Naive thymus-derived CD4-positive, alpha-beta T cell (primary cell): ENCODE data around the gene PODXL. TPM values are rescaled to one million over a fixed set of nuclear protein-coding genes. Genes with fewer than 3 reads are reported as not detected.

Experiments used
- ATAC-seq: fragments of 150-1000 bp; cut with Tn5 transposase; 2 replicates; pipeline ENCODE4 v1.10.0; 2021; ENCODE audit warnings: mild to moderate bottlenecking, moderate library complexity
- CTCF ChIA-PET: fragments of 350-600 bp; sonication (Branson Sonifier 250); formaldehyde crosslinking; loops from one replicate; lab custom pipeline; 2021; ENCODE audit warnings: antibody characterized with exemption; lab: Charles Lee
- POLR2A ChIA-PET: fragments of 350-600 bp; sonication (Branson Sonifier 250); formaldehyde crosslinking; loops from one replicate; lab custom pipeline; 2021; ENCODE audit warnings: antibody characterized with exemption, inconsistent platforms; lab: Charles Lee
- DNase-seq, 9 donors: peaks; one replicate each; pipeline versions ENCODE4 v3.0.0 to v3.0.0-alpha.2; 2020 to 2022; ENCODE audit warnings: mixed read lengths in 1 of 9
- H3K27ac ChIP-seq: one replicate; pipeline ENCODE4 v1.7.0; 2013; ENCODE audit warnings: mild to moderate bottlenecking, low read depth, low read length, moderate library complexity
- H3K27me3 ChIP-seq, 2 donors: one replicate each; pipeline ENCODE4 v1.7.0; 2013; ENCODE audit warnings: low read length in 2 of 2, mild to moderate bottlenecking in 2 of 2, moderate library complexity in 2 of 2; ENCODE audit not compliant: control insufficient read depth in 2 of 2, insufficient read depth in 2 of 2
- H3K36me3 ChIP-seq, 3 experiments: 1 replicate in 2 of 3; 2 replicates in 1 of 3; pipeline ENCODE4 v1.7.0; 2013; ENCODE audit warnings: low read length in 3 of 3, mild to moderate bottlenecking in 3 of 3, moderate library complexity in 1 of 3; ENCODE audit not compliant: insufficient read depth in 3 of 3, control insufficient read depth in 2 of 3
- H3K4me1 ChIP-seq, 2 donors: one replicate each; pipeline ENCODE4 v1.7.0; 2013; ENCODE audit warnings: low read length in 2 of 2, mild to moderate bottlenecking in 2 of 2, moderate library complexity in 1 of 2; ENCODE audit not compliant: control insufficient read depth in 2 of 2, insufficient read depth in 2 of 2
- H3K4me3 ChIP-seq: 2 replicates; pipeline ENCODE4 v1.7.0; 2013; ENCODE audit warnings: mild to moderate bottlenecking, low read length
- H3K9me3 ChIP-seq, 3 experiments: 1 replicate in 2 of 3; 2 replicates in 1 of 3; pipeline ENCODE4 v1.7.0; 2013; ENCODE audit warnings: low read length in 3 of 3; ENCODE audit not compliant: control insufficient read depth in 2 of 3
- H3K27ac Mint-ChIP-seq, 9 donors: one replicate each; pipeline ENCODE4 v1.8.0; 2020 to 2022; ENCODE audit warnings: mixed read lengths in 9 of 9, mild to moderate bottlenecking in 8 of 9, moderate library complexity in 5 of 9, inconsistent platforms in 2 of 9
- H3K27me3 Mint-ChIP-seq, 5 donors: one replicate each; pipeline ENCODE4 v1.8.0; 2021 to 2022; ENCODE audit warnings: mixed read lengths in 5 of 5, mild to moderate bottlenecking in 1 of 5
- H3K36me3 Mint-ChIP-seq, 5 donors: one replicate each; pipeline ENCODE4 v1.8.0; 2020 to 2022; ENCODE audit warnings: mixed read lengths in 5 of 5, mild to moderate bottlenecking in 3 of 5, inconsistent platforms in 1 of 5
- H3K4me1 Mint-ChIP-seq, 7 donors: one replicate each; pipeline ENCODE4 v1.8.0; 2020 to 2022; ENCODE audit warnings: mixed read lengths in 7 of 7, mild to moderate bottlenecking in 3 of 7, inconsistent platforms in 1 of 7
- H3K4me3 Mint-ChIP-seq, 10 donors: one replicate each; pipeline ENCODE4 v1.8.0; 2020 to 2022; ENCODE audit warnings: mild to moderate bottlenecking in 10 of 10, mixed read lengths in 10 of 10, moderate library complexity in 6 of 10, inconsistent platforms in 2 of 10
- H3K9me3 Mint-ChIP-seq, 11 donors: one replicate each; pipeline ENCODE4 v1.8.0; 2020 to 2022; ENCODE audit warnings: mixed read lengths in 11 of 11, mild to moderate bottlenecking in 4 of 11, inconsistent platforms in 1 of 11, moderate library complexity in 1 of 11
- intact Hi-C, 2 donors: fragments of 100-400 bp; cut with micrococcal nuclease; formaldehyde crosslinking; loops; one replicate each; pipeline ENCODE4 v1.15.1; 2023
- polyA plus RNA-seq, 2 donors: library from polyadenylated mRNA; unstranded; fragments of 300-500 nt; fragmentation: Illumina TruSeq; gene quantifications; one replicate each; pipeline ENCODE4 v1.2.3, GENCODE V29; 2021
- total RNA-seq, 6 experiments: library from RNA in 5 of 6; stranded (reverse) in 5 of 6; gene quantifications; 1 replicate in 5 of 6; 2 replicates in 1 of 6; pipeline ENCODE4 v1.2.3 and lab custom pipeline; 2021 to 2026

Gene PODXL
- total and polyA plus RNA-seq, 7 experiments from 2014 or later: 0.05 to 1.4 (median 0.32) TPM

- ChIA-PET CTCF (no interaction called here), POLR2A (no interaction called here)
- Mint-ChIP-seq H3K4me1 (no peaks in the 10 kb centered on the region), H3K27me3 (peaks cover 0 to 4% (median 0%) of the 10 kb centered on the region in 5 donors), H3K27ac (no peak overlapping the region), H3K4me3 (no peak overlapping the region), H3K36me3 (peaks cover 0 to 7% (median 0%) of the 10 kb centered on the region in 5 donors), H3K9me3 (no peaks in the 10 kb centered on the region)
- Histone ChIP-seq H3K36me3 (no peaks in the 10 kb centered on the region), H3K27ac (no peak overlapping the region), H3K27me3 (no peaks in the 10 kb centered on the region), H3K4me3 (no peak overlapping the region), H3K4me1 (no peaks in the 10 kb centered on the region), H3K9me3 (no peaks in the 10 kb centered on the region)
- ATAC-seq: no peak
- DNase-seq: no peak
- intact Hi-C loops: no loop called here
Measured at GRCh38 chr7:131533566-131534561, 22.6 kb downstream of the PODXL start.

GRCh38 chr7:131533151-131533559, 23.3 kb downstream of the PODXL start:
- intact Hi-C loops: no loop called here
- Histone ChIP-seq H3K4me1 (no peaks in the 10 kb centered on the region), H3K27ac (no peak overlapping the region), H3K9me3 (no peaks in the 10 kb centered on the region), H3K27me3 (no peaks in the 10 kb centered on the region), H3K4me3 (no peak overlapping the region), H3K36me3 (no peaks in the 10 kb centered on the region)
- Mint-ChIP-seq H3K36me3 (peaks cover 0 to 9% (median 0%) of the 10 kb centered on the region in 5 donors), H3K27me3 (peaks cover 0 to 5% (median 0%) of the 10 kb centered on the region in 5 donors), H3K4me1 (no peaks in the 10 kb centered on the region), H3K9me3 (no peaks in the 10 kb centered on the region), H3K27ac (no peak overlapping the region), H3K4me3 (no peak overlapping the region)
- ChIA-PET POLR2A (no interaction called here), CTCF (no interaction called here)
- ATAC-seq: no peak
- DNase-seq: no peak

GRCh38 chr7:131532570-131533091, 23.8 kb downstream of the PODXL start:
- Mint-ChIP-seq H3K4me3 (no peak overlapping the region), H3K36me3 (peaks cover 0 to 9% (median 0%) of the 10 kb centered on the region in 5 donors), H3K9me3 (no peaks in the 10 kb centered on the region), H3K27me3 (peaks cover 0 to 5% (median 0%) of the 10 kb centered on the region in 5 donors), H3K27ac (no peak overlapping the region), H3K4me1 (no peaks in the 10 kb centered on the region)
- no peak overlapping the region for H3K4me3 ChIP-seq
- no peaks in the 10 kb centered on the region for H3K27me3 ChIP-seq
- ChIA-PET POLR2A (no interaction called here), CTCF (no interaction called here)
- H3K9me3 ChIP-seq: no peaks in the 10 kb centered on the region
- H3K27ac ChIP-seq: no peak overlapping the region
- no peak for ATAC-seq
- DNase-seq: no peak
- H3K4me1 ChIP-seq: no peaks in the 10 kb centered on the region
- no peaks in the 10 kb centered on the region for H3K36me3 ChIP-seq
- intact Hi-C loops: no loop called here

- ChIA-PET POLR2A (no interaction called here), CTCF (no interaction called here)
- Mint-ChIP-seq H3K4me3 (no peak overlapping the region), H3K4me1 (peaks cover 0 to 5% (median 0%) of the 10 kb centered on the region in 7 donors), H3K27ac (no peak overlapping the region), H3K9me3 (no peaks in the 10 kb centered on the region), H3K27me3 (peaks cover 3 to 12% (median 6%) of the 10 kb centered on the region in 5 donors), H3K36me3 (peaks cover 0 to 9% (median 0%) of the 10 kb centered on the region in 5 donors)
- ATAC-seq: no peak
- H3K9me3 ChIP-seq: no peaks in the 10 kb centered on the region
- no peaks in the 10 kb centered on the region for H3K36me3 ChIP-seq
- intact Hi-C loops: no loop called here
- no peak overlapping the region for H3K4me3 ChIP-seq
- no peak for DNase-seq
- H3K4me1 ChIP-seq: no peaks in the 10 kb centered on the region
- no peaks in the 10 kb centered on the region for H3K27me3 ChIP-seq
- no peak overlapping the region for H3K27ac ChIP-seq
Measured at GRCh38 chr7:131530137-131530536, 26.3 kb downstream of the PODXL start.

- H3K36me3 ChIP-seq: no peaks in the 10 kb centered on the region
- peaks cover 0 to 5% (median 0%) of the 10 kb centered on the region in 7 donors for H3K4me1 Mint-ChIP-seq
- H3K27ac ChIP-seq: no peak overlapping the region
- peaks cover 3 to 14% (median 6%) of the 10 kb centered on the region in 5 donors for H3K27me3 Mint-ChIP-seq
- intact Hi-C loops: no loop called here
- CTCF ChIA-PET: no interaction called here
- H3K36me3 Mint-ChIP-seq: peaks cover 0 to 9% (median 0%) of the 10 kb centered on the region in 5 donors
- DNase-seq: no peak
- POLR2A ChIA-PET: no interaction called here
- no peak overlapping the region for H3K4me3 Mint-ChIP-seq
- H3K9me3 ChIP-seq: no peaks in the 10 kb centered on the region
- no peak overlapping the region for H3K27ac Mint-ChIP-seq
- H3K4me3 ChIP-seq: no peak overlapping the region
- H3K4me1 ChIP-seq: no peaks in the 10 kb centered on the region
- no peaks in the 10 kb centered on the region for H3K27me3 ChIP-seq
- ATAC-seq: no peak
- H3K9me3 Mint-ChIP-seq: no peaks in the 10 kb centered on the region
Measured at GRCh38 chr7:131529617-131530016, 26.8 kb downstream of the PODXL start.

GRCh38 chr7:131529179-131529578, 27.2 kb downstream of the PODXL start:
- H3K4me1 Mint-ChIP-seq: peaks cover 0 to 5% (median 0%) of the 10 kb centered on the region in 7 donors
- no peak overlapping the region for H3K4me3 Mint-ChIP-seq
- DNase-seq (no peak), ATAC-seq (no peak)
- no peak overlapping the region for H3K4me3 ChIP-seq
- ChIA-PET POLR2A (no interaction called here), CTCF (no interaction called here)
- H3K4me1 ChIP-seq: no peaks in the 10 kb centered on the region
- intact Hi-C loops: no loop called here
- no peaks in the 10 kb centered on the region for H3K36me3 ChIP-seq
- peaks cover 0 to 9% (median 0%) of the 10 kb centered on the region in 5 donors for H3K36me3 Mint-ChIP-seq
- H3K27ac Mint-ChIP-seq: no peak overlapping the region
- H3K27me3 Mint-ChIP-seq: peaks cover 3 to 18% (median 7%) of the 10 kb centered on the region in 5 donors
- no peaks in the 10 kb centered on the region for H3K9me3 Mint-ChIP-seq
- H3K9me3 ChIP-seq: no peaks in the 10 kb centered on the region
- H3K27me3 ChIP-seq: no peaks in the 10 kb centered on the region
- no peak overlapping the region for H3K27ac ChIP-seq
